Muscle layer of colon (tissue), 2 donors: ENCODE data around the gene HNRNPH3.
A peak's percentile ranks its signal among the peaks of the same experiment; 100 is the strongest.

Experiments
- H3K27ac ChIP-seq: one replicate; pipeline ENCODE4 v1.7.0; 2013; ENCODE audit warnings: low read depth, mild to moderate bottlenecking, low read length, moderate library complexity
- H3K27me3 ChIP-seq, 2 donors: one replicate each; pipeline ENCODE4 v1.7.0; 2013; ENCODE audit warnings: low read length in 2 of 2, mild to moderate bottlenecking in 2 of 2; ENCODE audit not compliant: insufficient read depth in 2 of 2, control insufficient read depth in 1 of 2
- H3K36me3 ChIP-seq: one replicate; pipeline ENCODE4 v1.7.0; 2013; ENCODE audit warnings: mild to moderate bottlenecking, low read length; ENCODE audit not compliant: insufficient read depth
- H3K4me1 ChIP-seq: one replicate; pipeline ENCODE4 v1.7.0; 2013; ENCODE audit warnings: mild to moderate bottlenecking, low read length; ENCODE audit not compliant: insufficient read depth
- H3K4me3 ChIP-seq, 2 donors: one replicate each; pipeline ENCODE4 v1.7.0; 2013; ENCODE audit warnings: low read length in 2 of 2, low read depth in 1 of 2, mild to moderate bottlenecking in 1 of 2, moderate library complexity in 1 of 2
- H3K9ac ChIP-seq: one replicate; pipeline ENCODE4 v1.7.0; 2013; ENCODE audit warnings: low read length
- H3K9me3 ChIP-seq: one replicate; pipeline ENCODE4 v1.7.0; 2013; ENCODE audit warnings: mild to moderate bottlenecking, low read length
- donor health status: abdominal sarcoma.
- donor health status: Adenocarcinoma of cecum.

Gene HNRNPH3

GRCh38 chr10:68333440-68334431 lies 1.9 kb downstream of the HNRNPH3 start:
- no peaks in the 10 kb centered on the region for H3K27me3 ChIP-seq
- peak overlapping the region; percentile 100 for H3K27ac ChIP-seq
- peaks cover 41% of the 10 kb centered on the region for H3K4me1 ChIP-seq
- peak overlapping the region; percentile 99 for H3K9ac ChIP-seq
- H3K9me3 ChIP-seq, result no peaks in the 10 kb centered on the region
- peak overlapping the region; percentile 94 to 100 for H3K4me3 ChIP-seq
- peaks cover 5% of the 10 kb centered on the region for H3K36me3 ChIP-seq

GRCh38 chr10:68334672-68335467 lies 3.0 kb downstream of the HNRNPH3 start:
- Histone ChIP-seq H3K9ac (peak overlapping the region; percentile 99), H3K36me3 (peaks cover 16% of the 10 kb centered on the region), H3K27ac (peak overlapping the region; percentile 41), H3K9me3 (no peaks in the 10 kb centered on the region), H3K27me3 (no peaks in the 10 kb centered on the region), H3K4me3 (peak overlapping the region in 1 of 2 donors; percentile 94), H3K4me1 (peaks cover 41% of the 10 kb centered on the region)

GRCh38 chr10:68336754-68337351 lies 5.0 kb downstream of the HNRNPH3 start:
- no peaks in the 10 kb centered on the region for H3K9me3 ChIP-seq
- peaks cover 41% of the 10 kb centered on the region for H3K4me1 ChIP-seq
- H3K27ac ChIP-seq, result no peak overlapping the region
- no peak overlapping the region for H3K9ac ChIP-seq
- peaks cover 36% of the 10 kb centered on the region for H3K36me3 ChIP-seq
- no peaks in the 10 kb centered on the region for H3K27me3 ChIP-seq
- no peak overlapping the region for H3K4me3 ChIP-seq

GRCh38 chr10:68340358-68341080 lies 8.7 kb downstream of the HNRNPH3 start:
- Histone ChIP-seq H3K27ac (no peak overlapping the region), H3K4me1 (peaks cover 30% of the 10 kb centered on the region), H3K27me3 (no peaks in the 10 kb centered on the region), H3K36me3 (peaks cover 51% of the 10 kb centered on the region), H3K9me3 (no peaks in the 10 kb centered on the region), H3K9ac (no peak overlapping the region), H3K4me3 (no peak overlapping the region)

- no peaks in the 10 kb centered on the region for H3K27me3 ChIP-seq
- no peak overlapping the region for H3K27ac ChIP-seq
- no peaks in the 10 kb centered on the region for H3K9me3 ChIP-seq
- peaks cover 51% of the 10 kb centered on the region for H3K36me3 ChIP-seq
- no peak overlapping the region for H3K9ac ChIP-seq
- H3K4me1 ChIP-seq, result peaks cover 7% of the 10 kb centered on the region
- no peak overlapping the region for H3K4me3 ChIP-seq
Observed at GRCh38 chr10:68342909-68343516, 11.1 kb downstream of the HNRNPH3 start.

- no peak overlapping the region for H3K4me3 ChIP-seq
- no peaks in the 10 kb centered on the region for H3K27me3 ChIP-seq
- H3K9me3 ChIP-seq, result no peaks in the 10 kb centered on the region
- no peak overlapping the region for H3K9ac ChIP-seq
- no peaks in the 10 kb centered on the region for H3K4me1 ChIP-seq
- peaks cover 41% of the 10 kb centered on the region for H3K36me3 ChIP-seq
- no peak overlapping the region for H3K27ac ChIP-seq
Observed at GRCh38 chr10:68345621-68346020, 13.8 kb downstream of the HNRNPH3 start.

GRCh38 chr10:68346774-68347173 lies 14.9 kb downstream of the HNRNPH3 start:
- Histone ChIP-seq H3K9me3 (no peaks in the 10 kb centered on the region), H3K27ac (no peak overlapping the region), H3K4me3 (no peak overlapping the region), H3K36me3 (peaks cover 35% of the 10 kb centered on the region), H3K4me1 (no peaks in the 10 kb centered on the region), H3K27me3 (no peaks in the 10 kb centered on the region), H3K9ac (no peak overlapping the region)

- H3K36me3 ChIP-seq, result peaks cover 29% of the 10 kb centered on the region
Observed at GRCh38 chr10:68348265-68348741, 16.4 kb downstream of the HNRNPH3 start.

GRCh38 chr10:68353537-68353936 lies 21.7 kb downstream of the HNRNPH3 start:
- Histone ChIP-seq H3K4me1 (no peaks in the 10 kb centered on the region), H3K36me3 (peaks cover 35% of the 10 kb centered on the region), H3K4me3 (no peak overlapping the region), H3K27me3 (no peaks in the 10 kb centered on the region), H3K9me3 (no peaks in the 10 kb centered on the region), H3K27ac (no peak overlapping the region), H3K9ac (no peak overlapping the region)

More at GRCh38 chr10:68348265-68348741, 16.4 kb downstream of the HNRNPH3 start:
- no peak overlapping the region for H3K4me3 ChIP-seq
- no peaks in the 10 kb centered on the region for H3K27me3 ChIP-seq
- no peaks in the 10 kb centered on the region for H3K9me3 ChIP-seq
- no peak overlapping the region for H3K27ac ChIP-seq
- no peak overlapping the region for H3K9ac ChIP-seq
- no peaks in the 10 kb centered on the region for H3K4me1 ChIP-seq

- Histone ChIP-seq H3K27me3 (no peaks in the 10 kb centered on the region), H3K27ac (no peak overlapping the region), H3K4me1 (no peaks in the 10 kb centered on the region), H3K9ac (no peak overlapping the region), H3K4me3 (no peak overlapping the region), H3K9me3 (no peaks in the 10 kb centered on the region), H3K36me3 (peaks cover 24% of the 10 kb centered on the region)
Observed at GRCh38 chr10:68359189-68359588, 27.3 kb downstream of the HNRNPH3 start.
